T follicular helper cell (primary cell): ENCODE measurements around the gene CLEC16A.
"Not testable (repeated sequence)": the region's sequence is repeated elsewhere in the genome, so short reads cannot be mapped to it uniquely, and the experiment has no call there.

Experiments
- DNase-seq: peaks from one replicate; pipeline ENCODE4 v3.0.0-alpha.2; 2020; ENCODE audit warnings: low read depth

Gene CLEC16A

DNA sequence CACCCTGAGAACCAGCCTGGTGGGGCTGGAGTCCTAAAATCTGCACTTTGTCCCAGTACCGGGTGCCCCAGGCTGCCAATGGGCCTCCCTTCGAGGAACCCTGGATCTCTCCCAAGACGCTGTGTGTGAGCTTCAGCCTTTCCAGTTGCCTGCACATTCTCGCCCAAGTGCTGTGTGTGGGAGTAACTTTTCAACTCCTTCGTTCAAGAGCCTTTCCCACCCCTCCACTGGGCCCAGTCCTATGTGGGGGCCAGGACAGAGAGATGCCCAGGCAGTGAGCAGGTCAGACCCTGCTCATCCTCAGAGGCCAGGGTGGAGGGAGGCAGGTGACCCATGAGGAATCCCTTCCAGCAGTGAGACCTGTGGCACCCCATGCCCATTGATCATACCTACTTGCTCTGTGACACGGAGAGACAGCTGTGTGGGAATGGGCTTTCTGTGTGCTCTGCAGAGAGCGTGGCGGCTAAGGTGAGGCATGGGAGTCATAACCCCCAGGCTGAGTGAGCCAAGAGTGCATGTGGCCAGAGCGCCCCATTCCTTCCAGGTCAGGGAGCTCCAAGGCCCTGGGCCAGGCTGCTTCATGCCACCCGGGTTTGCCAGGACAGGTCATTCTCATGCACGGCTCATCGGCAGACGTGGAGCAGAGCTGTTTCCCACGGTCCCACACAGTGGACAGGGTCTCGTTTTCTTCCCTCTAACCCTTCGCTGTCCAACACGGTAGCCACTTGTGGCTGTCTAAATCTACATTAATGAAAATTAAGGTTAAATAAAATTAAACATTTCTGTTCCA lies 154.4 kb downstream of the CLEC16A start:
- DNase-seq: no peak

DNA sequence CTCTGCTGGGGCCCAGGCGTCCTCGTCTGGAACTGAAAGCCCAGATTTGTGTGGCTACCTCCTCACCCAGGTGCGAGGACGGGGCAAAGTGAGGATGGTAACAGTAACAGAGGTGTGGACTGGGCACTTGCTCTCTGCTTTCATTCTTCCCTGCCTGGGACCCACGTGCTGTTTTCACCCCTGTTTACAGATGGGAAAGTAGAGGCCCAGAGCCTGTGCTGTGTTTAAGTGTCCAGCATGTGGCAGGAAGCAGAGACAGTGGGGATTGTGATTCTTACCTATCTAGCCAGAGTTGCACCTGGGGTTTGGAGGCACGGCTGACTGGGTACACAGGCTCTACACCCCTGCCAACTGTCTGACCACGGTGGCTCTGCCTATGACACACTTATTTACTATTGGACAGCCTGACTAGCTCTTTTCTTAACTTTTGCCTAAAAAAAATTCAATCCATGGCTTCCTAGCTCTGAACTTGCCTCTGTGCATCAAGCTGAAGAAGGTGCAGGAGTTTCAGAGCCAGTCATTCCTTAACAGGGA lies 155.4 kb downstream of the CLEC16A start:
- no peak for DNase-seq

DNA sequence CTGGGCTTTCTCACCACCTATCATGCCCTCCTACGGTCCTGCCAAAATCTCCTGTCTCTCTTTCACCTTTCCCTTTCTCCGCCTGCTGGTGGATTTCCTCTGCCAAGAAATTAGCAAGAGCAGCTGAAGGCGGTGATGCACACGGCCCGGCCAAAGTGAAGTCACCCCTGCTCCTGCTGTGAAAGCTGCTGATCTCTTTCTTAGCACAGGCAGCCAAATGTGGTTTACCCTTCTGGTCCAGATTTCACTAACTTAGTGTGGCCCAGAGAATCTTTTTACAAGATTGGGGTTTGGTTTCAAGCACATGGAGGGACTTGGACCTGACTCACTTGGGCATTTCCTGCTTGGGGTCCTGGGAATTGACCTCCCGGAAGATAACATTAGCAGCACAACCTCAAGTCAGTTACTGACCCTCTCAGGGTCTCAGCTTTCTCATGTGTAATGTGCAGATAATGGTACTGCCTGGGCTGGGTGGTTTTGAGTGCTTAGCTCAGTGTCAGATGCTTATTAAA lies 155.9 kb downstream of the CLEC16A start:
- no peak for DNase-seq

DNA sequence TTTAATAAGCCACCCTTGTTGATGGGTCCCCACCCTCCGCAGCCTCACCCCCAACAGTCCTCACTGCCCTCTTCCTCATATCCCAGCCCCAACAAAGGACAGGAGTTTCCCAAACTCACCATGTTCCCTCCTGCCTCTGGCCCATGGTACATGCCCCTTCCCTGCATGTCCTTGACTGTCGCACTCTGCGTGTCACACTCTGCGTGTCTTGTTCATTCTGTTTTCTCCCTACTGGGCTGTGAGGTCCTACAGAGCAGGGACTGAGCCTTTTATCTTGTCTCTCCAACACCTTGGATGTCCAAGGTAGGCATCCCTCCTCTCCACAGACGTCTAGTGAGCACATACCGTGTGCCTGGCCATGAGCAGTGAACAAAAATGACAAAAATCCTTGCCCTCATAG lies 156.9 kb downstream of the CLEC16A start:
- no peak for DNase-seq

DNA sequence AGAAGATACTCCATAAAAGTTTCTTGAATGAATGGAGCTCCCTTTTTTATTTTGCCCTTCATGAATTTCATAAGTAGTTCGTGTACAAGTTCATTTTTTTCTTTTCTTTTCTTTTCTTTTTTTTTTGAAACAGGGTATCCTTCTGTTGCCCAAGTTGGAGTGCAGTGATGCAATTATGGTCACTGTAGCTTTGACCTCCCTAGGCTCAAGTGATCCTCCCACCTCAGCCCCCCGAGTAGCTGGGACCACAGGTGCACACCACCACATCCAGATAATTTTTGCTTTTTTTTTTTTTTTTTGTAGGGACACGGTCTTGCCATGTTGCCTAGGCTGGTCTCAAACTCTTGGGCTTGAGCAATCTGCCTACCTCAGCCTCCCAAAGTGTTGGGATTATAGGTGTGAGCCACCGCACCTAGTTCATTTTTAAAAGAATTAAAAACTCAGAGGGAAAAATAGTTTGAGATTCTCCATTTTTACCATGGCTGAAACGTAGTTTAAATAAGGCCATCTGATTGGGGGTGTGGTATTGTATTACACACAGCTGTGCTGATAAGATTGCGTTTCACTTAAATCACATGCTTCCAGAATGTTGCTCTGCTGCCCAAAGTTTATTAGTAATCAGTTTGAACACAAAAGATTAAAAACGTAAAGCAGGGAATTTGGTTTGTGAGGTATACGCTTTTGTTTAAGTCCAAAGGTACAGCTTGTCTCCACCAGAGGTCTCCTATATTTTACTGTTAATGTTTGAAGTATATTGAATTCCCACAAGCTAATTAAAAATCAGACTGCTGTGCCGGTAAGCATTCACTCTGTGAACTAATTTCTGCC lies 157.5 kb downstream of the CLEC16A start:
- no peak for DNase-seq

DNA sequence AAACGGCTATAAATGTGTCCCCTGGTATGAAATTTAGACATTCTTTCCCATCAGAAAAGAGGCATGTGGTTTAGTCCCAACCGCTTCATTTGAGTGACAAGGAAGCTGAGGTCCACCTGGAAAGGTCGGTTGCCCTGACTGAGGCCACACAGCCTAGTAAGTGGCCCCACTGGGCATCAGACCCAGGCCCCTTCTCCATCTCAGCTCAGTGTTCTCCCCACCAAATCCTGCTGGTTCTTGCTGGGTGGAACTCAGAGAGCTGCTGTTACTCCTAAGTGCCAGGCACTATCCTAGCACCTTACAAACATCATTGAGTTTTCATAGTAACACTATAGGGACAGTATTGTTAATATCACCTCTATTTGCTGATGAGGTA lies 158.1 kb downstream of the CLEC16A start:
- no peak for DNase-seq

DNA sequence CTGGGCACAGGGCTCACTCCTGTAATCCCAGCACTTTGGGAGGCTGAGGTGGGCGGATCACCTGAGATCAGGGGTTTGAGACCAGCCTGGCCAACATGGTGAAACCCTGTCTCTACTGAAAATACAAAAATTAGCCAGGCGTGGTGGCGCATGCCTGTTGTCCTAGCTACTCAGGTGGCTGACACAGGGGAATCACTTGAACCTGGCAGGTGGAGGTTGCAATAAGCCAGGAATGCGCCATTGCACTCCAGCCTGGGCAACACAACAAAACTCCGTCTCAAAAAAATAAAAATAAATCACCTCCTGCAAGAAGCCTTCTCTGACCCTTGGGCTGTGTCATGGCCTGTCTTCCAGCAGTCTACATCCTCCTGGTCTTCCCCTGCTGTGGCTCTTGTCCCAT lies 158.9 kb downstream of the CLEC16A start:
- not testable (repeated sequence) for DNase-seq

DNA sequence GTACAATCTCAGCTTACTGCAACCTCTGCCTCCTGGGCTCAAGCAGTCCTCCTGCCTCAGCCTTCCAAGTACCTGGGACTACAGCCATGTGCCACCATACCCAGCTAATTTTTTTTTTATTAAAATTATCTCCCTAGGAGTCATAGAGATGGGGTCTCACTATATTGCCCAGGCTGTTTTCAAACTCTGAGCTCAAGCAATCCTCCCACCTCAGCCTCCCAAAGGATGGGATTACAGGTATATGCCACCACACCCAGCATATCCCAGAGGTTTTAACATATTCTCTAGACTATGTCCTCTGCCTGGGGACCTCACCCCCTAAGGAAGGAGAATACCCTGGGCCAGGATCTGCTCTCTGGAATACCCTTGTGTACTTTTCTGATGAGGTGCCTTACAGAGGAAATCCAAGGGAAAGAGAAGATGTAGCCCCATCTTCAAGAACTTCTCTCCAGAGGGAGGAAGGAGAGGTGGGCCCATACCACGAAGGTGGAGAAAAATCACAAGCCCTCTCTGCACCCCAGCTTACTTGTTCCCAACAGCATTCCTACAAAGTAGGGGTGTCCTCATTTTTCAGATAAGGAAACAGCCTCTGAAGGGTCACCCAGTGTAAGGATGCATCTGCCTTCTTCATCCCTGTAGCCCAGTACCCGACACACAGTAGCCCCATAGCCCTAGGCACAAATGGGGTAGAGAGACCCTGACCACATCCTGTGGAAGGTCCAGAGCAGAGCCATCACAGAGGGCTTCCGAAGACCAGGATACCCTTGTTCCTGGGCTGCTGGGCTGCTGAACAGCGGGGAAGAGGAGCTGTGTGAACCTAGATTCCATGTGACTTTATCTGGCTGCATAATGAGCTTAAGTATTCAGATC lies 160.0 kb downstream of the CLEC16A start:
- DNase-seq: no peak

DNA sequence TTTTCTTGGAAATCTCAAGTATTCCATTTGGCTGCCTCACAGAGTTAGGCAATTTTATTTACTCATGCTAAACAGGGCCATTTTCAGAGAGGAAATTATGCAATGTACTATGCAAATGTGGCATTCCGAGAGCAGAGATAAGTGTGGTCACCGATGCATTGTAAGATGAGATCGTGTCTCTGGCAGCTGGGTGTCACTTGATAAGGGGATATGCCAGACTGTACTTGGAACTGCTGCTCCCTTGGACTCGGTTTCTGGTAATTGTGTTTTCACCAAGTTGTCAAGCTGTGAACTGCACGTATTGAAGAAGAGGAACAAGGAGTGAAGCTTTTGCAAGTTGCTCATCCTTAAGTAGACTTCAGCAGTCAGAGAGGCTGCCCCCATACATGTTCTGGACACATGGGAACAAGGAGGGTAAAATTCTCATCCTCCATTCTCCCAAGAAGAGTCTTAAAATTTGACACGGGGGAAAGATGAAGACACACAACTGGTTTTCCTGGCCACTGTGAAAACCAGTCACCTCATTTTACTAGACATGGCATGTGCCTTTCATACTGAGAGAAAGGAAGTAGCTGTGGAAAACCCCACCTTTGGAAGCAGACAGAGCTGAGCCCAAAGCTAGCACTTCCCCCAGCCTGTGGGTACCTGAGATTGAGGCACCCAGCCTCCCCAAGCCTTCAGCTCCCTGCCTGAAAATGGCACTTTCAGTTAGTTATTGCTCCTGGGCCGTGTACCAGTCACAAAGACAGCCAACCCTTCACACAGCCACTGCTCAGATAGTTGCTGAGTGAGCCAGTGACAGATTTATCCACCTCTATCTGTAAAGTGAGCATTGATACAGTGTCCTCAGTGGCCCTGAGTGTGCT lies 160.9 kb downstream of the CLEC16A start:
- DNase-seq: no peak

DNA sequence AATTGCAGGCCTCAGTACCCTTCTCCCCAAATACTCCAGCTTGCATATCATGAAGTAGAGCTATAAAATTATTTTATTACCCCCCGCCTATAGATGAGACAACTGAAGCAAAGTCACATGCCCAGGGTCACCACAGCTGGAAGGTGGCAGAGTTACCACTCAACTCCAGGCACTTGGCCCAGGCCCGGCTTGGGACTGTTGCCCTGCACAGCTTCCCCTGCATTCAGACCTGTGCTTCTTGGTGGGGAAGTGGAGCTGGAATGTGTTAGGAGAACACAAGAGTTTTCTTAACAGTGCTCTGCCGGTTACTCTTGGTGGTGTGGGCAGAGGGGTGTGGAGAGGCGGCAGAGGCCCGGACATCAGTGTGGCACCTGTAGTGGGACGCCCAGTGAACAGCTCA lies 162.4 kb downstream of the CLEC16A start:
- DNase-seq: no peak

DNA sequence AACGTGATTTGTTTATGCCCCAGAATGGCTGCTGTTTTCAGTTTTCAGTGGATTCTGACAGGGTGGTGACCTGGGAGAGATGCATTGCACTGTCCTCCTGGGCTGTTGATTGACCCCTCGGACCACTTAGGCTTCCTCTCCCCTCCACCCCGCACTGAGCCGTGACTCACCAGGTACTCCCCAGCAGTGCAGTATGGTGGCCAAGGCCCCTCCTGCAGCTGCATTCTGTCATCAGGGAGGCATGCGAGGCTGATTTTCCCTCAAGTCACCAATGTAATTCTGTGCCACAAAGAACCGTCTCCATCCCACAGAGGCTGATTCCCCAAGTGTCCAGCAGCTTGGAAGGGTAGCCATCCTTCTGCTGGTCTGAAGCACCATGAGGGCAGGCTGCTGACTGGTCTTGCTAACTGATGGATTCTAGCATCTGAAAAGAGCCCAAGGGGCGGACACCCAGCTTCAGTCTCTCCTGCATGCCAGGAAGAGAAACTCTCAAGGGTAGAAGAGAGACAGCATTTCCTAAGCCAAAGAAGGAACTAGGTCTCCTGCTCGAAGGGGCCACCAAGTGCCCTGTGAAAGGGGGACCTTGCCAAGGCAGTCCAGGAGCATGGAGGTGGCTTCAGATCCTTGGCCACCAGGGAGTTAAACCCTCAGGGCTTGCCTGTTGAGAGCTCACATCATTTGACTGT lies 163.6 kb downstream of the CLEC16A start:
- no peak for DNase-seq

DNA sequence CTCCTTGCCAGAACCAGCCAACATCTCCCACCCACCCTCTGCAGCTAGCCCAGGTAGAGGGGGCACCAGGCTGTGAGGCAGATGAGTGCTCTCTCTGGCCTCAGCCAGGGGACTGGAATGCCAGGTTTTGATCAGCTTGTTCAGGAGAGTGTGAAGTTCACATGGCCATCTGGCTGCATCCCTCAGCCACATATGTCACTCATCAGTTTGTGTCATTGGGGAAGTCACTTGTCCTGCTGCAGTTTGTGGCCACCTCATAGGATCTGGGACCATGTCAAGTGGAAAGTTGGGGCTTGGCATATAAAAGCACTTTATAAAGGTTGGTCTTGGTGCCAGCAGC lies 164.1 kb downstream of the CLEC16A start:
- DNase-seq: no peak

DNA sequence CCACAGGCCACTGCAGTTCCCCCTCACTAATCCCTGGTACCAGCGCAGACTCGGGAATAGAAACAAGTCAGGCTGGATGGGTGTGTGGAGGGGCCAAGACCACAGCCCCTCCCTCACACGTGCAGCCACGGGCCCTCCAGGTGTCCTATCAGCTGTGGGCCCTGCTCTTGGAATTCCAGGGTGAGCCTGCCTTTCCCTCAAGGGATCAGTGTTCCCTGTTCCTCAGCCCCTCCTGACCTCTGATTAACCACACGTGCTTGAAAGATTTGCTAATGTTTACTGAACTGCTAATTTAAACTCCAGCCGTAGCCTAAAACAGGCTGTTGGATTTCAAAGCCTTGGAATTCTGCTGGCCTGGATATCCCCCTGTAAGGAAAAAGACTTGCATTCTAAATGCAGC lies 165.2 kb downstream of the CLEC16A start:
- no peak for DNase-seq

DNA sequence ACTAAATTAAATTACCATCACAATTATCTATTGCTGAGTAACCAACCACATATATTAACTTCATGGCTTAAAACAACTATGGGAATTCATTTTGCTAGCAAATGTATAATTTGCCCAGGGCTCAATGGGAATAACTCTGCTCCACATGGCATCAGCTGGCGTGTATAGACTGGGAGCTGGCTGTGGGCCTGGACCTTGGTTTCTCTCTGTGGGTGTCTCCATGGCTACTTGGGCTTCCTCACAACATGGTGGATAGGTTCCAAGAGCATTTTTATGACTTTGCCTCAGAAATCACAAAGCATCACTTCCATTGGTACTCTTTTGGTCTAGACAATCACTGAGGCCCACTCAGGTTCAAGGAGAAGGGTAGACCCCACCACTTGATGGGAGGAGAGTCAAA lies 166.8 kb downstream of the CLEC16A start:
- DNase-seq: no peak

DNA sequence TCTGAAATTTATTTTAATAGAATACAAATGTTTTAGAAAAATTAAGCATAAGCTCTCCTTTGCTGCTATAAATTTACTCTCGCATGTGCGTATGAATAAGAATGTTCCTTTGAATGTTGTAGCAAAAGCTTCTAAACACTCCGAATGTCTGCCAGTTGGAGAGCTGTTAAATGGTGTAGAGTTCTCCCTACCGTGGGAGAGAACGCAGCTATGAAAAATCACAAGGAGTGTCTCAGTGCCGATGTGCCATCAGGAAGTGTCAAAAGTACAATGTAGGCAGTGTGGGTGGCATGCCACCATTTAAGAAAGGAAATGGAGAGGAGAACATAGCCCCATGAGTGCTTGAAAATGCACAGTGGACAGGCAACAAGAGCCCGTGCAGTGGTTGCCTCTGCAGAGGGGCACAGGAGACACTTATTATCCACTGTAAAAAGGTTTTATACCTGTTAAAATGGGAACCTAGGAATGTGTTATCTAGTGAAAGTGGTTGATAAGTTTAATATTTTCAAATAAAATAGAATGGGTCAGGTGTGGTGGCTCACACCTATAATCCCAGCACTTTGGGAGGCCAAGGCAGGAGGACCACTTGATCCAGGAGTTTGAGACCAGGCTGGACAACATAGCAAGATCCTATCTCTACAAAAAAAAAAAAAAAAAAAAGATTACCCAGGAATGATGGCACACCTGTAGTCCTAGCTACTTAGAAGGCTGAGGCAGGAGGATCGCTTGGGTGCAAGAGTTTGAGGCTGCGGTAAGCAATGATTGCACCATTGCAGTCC lies 167.7 kb downstream of the CLEC16A start:
- DNase-seq: no peak

DNA sequence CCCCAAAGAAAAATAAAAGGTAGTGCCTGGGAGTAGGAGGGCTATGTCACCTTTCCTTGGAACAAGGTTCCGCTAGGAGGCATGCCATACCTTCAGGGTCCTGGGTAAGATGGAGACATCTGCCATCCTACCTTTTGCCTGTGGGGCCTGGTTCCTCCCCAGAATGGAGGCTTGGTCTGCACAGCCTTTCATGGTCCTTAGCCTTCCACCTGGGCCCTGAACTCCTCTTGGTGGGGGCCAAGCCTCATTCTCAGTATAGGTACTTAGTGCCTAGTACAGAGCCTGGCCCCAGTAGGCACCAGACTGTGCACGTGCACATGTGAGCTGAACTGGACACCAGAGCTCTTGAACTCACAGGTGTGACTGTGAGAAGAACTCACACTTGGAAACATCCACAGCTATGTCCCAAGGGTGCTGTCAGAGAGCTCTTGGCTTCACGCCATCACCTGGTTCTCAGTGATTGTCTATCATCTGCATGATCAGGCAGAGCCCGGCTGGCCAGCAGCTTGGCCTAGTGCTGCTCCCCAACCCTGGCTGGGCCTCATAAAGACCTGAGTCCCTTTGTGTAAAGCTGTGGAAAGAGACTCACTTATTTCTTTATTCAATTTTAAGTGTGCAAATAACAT lies 168.5 kb downstream of the CLEC16A start:
- no peak for DNase-seq

DNA sequence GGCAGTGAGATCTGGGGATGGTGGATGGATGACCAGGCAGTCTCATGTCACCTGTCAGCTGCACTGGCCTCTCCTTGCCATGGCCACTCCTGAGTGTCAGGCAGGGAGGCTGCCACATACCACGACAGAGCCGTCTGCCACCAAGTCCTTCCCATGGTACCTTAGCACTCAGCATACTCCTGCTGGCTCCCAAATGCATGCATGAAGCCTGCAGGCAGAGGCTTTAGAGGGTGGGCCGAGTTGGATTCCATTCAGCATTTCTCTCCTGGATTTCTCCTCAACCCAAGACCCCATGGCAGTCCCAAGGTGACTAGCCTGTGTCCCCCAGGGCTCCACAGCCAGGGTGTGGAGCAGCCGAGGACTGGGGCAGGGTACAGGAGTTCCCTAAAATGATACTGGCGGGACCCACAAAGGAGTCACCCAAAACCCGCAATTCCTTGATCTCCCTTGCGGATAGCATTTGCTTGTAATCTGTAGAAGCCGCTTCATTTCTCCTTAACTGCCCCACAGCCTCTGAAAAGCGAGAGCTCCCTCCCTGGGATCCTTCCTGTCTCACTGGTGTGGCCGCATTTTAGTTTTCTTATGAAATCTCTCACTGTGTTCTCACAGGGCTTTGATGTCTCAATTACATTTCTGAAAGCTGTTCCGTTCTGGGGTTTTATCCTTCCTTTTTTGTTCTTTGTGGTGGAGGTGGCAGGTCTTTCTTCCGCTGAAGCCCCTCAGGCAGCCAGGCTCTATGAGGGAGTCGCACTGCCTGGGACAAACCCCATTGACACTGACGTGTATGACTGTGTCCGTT lies 170.2 kb downstream of the CLEC16A start:
- DNase-seq: no peak

DNA sequence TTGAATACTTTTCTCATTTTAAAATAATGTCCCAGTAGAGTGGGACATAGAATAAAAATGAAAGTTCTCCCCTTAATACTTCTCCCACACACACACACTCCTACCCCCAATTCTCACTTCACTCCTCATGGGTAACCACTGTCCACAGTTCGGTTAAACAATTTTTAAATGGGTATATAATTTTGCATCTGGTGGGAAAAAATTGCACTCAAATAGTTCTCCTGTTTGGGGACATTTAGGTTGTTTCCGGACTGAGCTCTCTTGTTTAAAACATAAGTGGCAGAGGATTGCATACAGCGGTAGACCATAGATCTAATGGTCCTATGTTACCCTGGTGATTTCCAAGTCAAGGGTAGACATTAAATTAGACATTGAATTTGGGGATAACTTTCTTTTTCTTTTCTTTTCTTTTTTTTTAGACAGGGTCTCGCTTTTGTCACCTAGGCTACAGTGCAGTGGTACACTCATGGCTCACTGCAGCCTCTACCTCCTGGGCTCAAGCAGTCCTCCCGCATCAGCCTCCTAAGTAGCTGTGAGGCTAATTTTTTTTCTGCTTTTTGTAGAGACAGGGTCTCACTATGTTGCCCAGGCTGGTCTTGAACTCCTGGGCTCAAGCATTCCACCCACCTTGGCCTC lies 173.3 kb downstream of the CLEC16A start:
- no peak for DNase-seq
